ENCODE data around the gene OIT3.

GRCh38 chr10:72979709-72980108 is 86.2 kb downstream of the OIT3 start:
- TF ChIP-seq CTCF (IDR thresholded peaks at IDR 0.05; ENCODE audit: insufficient read depth, low read length, poor library complexity, severe bottlenecking), result no peak
- TF ChIP-seq EZH2phosphoT487 (conservative IDR thresholded peaks at IDR 0.05; ENCODE audit: low read length), result no peak
